Astrocyte (in vitro differentiated cells and primary cell): ENCODE results near the gene NUMA1. TPM values are rescaled to one million over a fixed set of nuclear protein-coding genes. Genes with fewer than 3 reads are reported as not detected.
A peak's percentile ranks its signal among the peaks of the same experiment; 100 is the strongest.

ENCODE experiments used
- DNase-seq: peaks from one replicate; pipeline ENCODE4 v3.0.0-alpha.2; 2010; ENCODE audit warnings: low read depth
- FAIRE-seq: peaks from 2 replicates; lab custom pipeline; 2011; peaks lifted over from hg19 to GRCh38; lab: Jason Lieb, UNC
- H2AFZ ChIP-seq: 2 replicates; pipeline ENCODE4 v1.6.0; 2012; ENCODE audit warnings: low read depth, low read length, inconsistent platforms
- H3K27ac ChIP-seq: 2 replicates; pipeline ENCODE4 v1.5.1; 2011; ENCODE audit warnings: low read depth, low read length, inconsistent platforms
- H3K27me3 ChIP-seq: 2 replicates; pipeline ENCODE4 v1.6.0; 2011; ENCODE audit warnings: low read length, inconsistent platforms; ENCODE audit not compliant: insufficient read depth
- H3K36me3 ChIP-seq: 2 replicates; pipeline ENCODE4 v1.5.1; 2011; ENCODE audit warnings: low read length, inconsistent platforms; ENCODE audit not compliant: insufficient read depth
- H3K4me1 ChIP-seq: 2 replicates; pipeline ENCODE4 v1.5.1; 2011; ENCODE audit warnings: low read length, inconsistent platforms; ENCODE audit not compliant: insufficient read depth
- H3K4me2 ChIP-seq: 2 replicates; pipeline ENCODE4 v1.6.0; 2012; ENCODE audit warnings: low read length, inconsistent platforms
- H3K4me3 ChIP-seq: 2 replicates; pipeline ENCODE4 v1.5.1; 2011; ENCODE audit warnings: low read depth, mild to moderate bottlenecking, low read length, inconsistent platforms; ENCODE audit not compliant: insufficient read depth
- H3K79me2 ChIP-seq: 2 replicates; pipeline ENCODE4 v1.6.0; 2012; ENCODE audit warnings: mild to moderate bottlenecking, low read length, inconsistent platforms; ENCODE audit not compliant: insufficient read depth
- H3K9ac ChIP-seq: 2 replicates; pipeline ENCODE4 v1.6.0; 2012; ENCODE audit warnings: mild to moderate bottlenecking, low read length, inconsistent platforms
- H3K9me3 ChIP-seq: 2 replicates; pipeline ENCODE4 v1.5.1; 2012; ENCODE audit warnings: low read depth, mild to moderate bottlenecking, low read length, inconsistent platforms; ENCODE audit not compliant: insufficient read depth
- H4K20me1 ChIP-seq: 2 replicates; pipeline ENCODE4 v1.6.0; 2012; ENCODE audit warnings: low read length, inconsistent platforms; ENCODE audit not compliant: insufficient read depth
- H3K27ac Mint-ChIP-seq: one replicate; pipeline ENCODE4 v1.8.0; 2021; ENCODE audit warnings: mild to moderate bottlenecking, mixed read lengths; ENCODE audit not compliant: unreplicated experiment
- H3K27me3 Mint-ChIP-seq: one replicate; pipeline ENCODE4 v1.8.0; 2021; ENCODE audit warnings: low read depth, mixed read lengths; ENCODE audit not compliant: unreplicated experiment
- H3K36me3 Mint-ChIP-seq: one replicate; pipeline ENCODE4 v1.8.0; 2021; ENCODE audit warnings: low read depth, mixed read lengths; ENCODE audit not compliant: unreplicated experiment
- H3K4me1 Mint-ChIP-seq: one replicate; pipeline ENCODE4 v1.8.0; 2021; ENCODE audit warnings: low read depth, mixed read lengths; ENCODE audit not compliant: unreplicated experiment
- H3K4me3 Mint-ChIP-seq: one replicate; pipeline ENCODE4 v1.8.0; 2021; ENCODE audit warnings: mild to moderate bottlenecking, moderate library complexity, mixed read lengths; ENCODE audit not compliant: unreplicated experiment
- H3K9me3 Mint-ChIP-seq: one replicate; pipeline ENCODE4 v1.8.0; 2021; ENCODE audit warnings: mild to moderate bottlenecking, mixed read lengths; ENCODE audit not compliant: unreplicated experiment
- EZH2 ChIP-seq: IDR thresholded peaks from 2 replicates; pipeline ENCODE4 v1.6.1; 2012; ENCODE audit warnings: mild to moderate bottlenecking, low read length, inconsistent platforms; ENCODE audit not compliant: insufficient read depth
- total RNA-seq: library from RNA; stranded (reverse); gene quantifications from 2 replicates; pipeline ENCODE4 v1.2.1, GENCODE V29; 2021
- TF ChIP-seq, protein P1 (sequence below): IDR thresholded peaks from 2 replicates; pipeline ENCODE4 v1.5.1; 2011; ENCODE audit warnings: low read depth, mild to moderate bottlenecking, inconsistent platforms, low read length, moderate library complexity; ENCODE audit not compliant: insufficient read depth

The NUMA1 gene
- total RNA-seq, 1 donor from 2014 or later, result 111 TPM

DNA sequence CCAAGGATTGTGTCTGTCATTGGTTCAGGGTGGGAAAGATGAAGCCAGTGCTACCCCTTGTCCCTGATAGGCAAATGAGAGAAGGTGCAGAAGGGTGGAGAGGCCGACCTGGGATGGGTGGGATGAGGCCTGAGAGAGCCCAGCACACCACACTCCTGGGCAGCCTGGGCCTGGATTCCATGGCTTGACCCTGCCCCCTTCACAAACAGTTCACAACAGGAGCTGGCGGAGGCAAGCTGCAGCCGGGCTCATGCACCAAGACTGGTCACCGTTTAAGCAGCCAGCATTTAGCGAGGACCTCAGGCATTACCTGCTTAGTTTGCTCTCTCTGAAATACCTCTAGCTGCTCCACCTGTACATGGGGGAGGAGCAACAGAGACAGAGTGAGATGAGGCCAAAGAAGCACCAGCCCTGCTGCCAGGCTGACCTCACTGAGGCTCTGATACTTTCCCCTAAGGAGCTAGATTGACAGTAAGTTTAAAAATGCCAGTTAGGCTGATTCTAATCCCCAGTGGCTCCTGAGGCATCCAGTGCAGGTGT is 68.2 kb downstream of the NUMA1 start:
- TF ChIP-seq, protein P1, sequence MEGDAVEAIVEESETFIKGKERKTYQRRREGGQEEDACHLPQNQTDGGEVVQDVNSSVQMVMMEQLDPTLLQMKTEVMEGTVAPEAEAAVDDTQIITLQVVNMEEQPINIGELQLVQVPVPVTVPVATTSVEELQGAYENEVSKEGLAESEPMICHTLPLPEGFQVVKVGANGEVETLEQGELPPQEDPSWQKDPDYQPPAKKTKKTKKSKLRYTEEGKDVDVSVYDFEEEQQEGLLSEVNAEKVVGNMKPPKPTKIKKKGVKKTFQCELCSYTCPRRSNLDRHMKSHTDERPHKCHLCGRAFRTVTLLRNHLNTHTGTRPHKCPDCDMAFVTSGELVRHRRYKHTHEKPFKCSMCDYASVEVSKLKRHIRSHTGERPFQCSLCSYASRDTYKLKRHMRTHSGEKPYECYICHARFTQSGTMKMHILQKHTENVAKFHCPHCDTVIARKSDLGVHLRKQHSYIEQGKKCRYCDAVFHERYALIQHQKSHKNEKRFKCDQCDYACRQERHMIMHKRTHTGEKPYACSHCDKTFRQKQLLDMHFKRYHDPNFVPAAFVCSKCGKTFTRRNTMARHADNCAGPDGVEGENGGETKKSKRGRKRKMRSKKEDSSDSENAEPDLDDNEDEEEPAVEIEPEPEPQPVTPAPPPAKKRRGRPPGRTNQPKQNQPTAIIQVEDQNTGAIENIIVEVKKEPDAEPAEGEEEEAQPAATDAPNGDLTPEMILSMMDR, result no peak
- TF ChIP-seq EZH2, result no peak
- peaks cover 60% of the 10 kb centered on the region for H3K36me3 ChIP-seq
- peaks cover 87% of the 10 kb centered on the region for H4K20me1 ChIP-seq
- Mint-ChIP-seq H3K4me3 (peak overlapping the region; percentile 74), H3K4me1 (no peaks in the 10 kb centered on the region), H3K9me3 (no peaks in the 10 kb centered on the region), H3K27ac (peak overlapping the region; percentile 47), H3K27me3 (no peaks in the 10 kb centered on the region), H3K36me3 (peaks cover 34% of the 10 kb centered on the region)
- no peaks in the 10 kb centered on the region for H3K9me3 ChIP-seq
- H3K9ac ChIP-seq, result peak overlapping the region; percentile 5
- no peaks in the 10 kb centered on the region for H3K27me3 ChIP-seq
- H3K4me2 ChIP-seq, result no peak overlapping the region
- FAIRE-seq (no peak), DNase-seq (no peak)
- H3K27ac ChIP-seq, result no peak overlapping the region
- peaks cover 34% of the 10 kb centered on the region for H3K79me2 ChIP-seq
- H2AFZ ChIP-seq, result no peak overlapping the region
- H3K4me3 ChIP-seq, result no peak overlapping the region
- H3K4me1 ChIP-seq, result peaks cover 13% of the 10 kb centered on the region

- H3K9me3 Mint-ChIP-seq, result no peaks in the 10 kb centered on the region
- H3K36me3 ChIP-seq, result peaks cover 60% of the 10 kb centered on the region
- peaks cover 34% of the 10 kb centered on the region for H3K79me2 ChIP-seq
- no peaks in the 10 kb centered on the region for H3K9me3 ChIP-seq
- H3K4me3 ChIP-seq, result no peak overlapping the region
- TF ChIP-seq EZH2, result no peak
- TF ChIP-seq, protein P1, result no peak
- H3K4me1 Mint-ChIP-seq, result no peaks in the 10 kb centered on the region
- no peak overlapping the region for H3K9ac ChIP-seq
- H4K20me1 ChIP-seq, result peaks cover 92% of the 10 kb centered on the region
- H3K27me3 Mint-ChIP-seq, result no peaks in the 10 kb centered on the region
- FAIRE-seq, result no peak
- no peak for DNase-seq
- no peak overlapping the region for H2AFZ ChIP-seq
- no peak overlapping the region for H3K4me2 ChIP-seq
- peaks cover 13% of the 10 kb centered on the region for H3K4me1 ChIP-seq
- H3K27ac ChIP-seq, result no peak overlapping the region
- peaks cover 32% of the 10 kb centered on the region for H3K36me3 Mint-ChIP-seq
- H3K27me3 ChIP-seq, result no peaks in the 10 kb centered on the region
- H3K27ac Mint-ChIP-seq, result no peak overlapping the region
- H3K4me3 Mint-ChIP-seq, result no peak overlapping the region
Measured at GRCh38 chr11:72010529-72011233, 69.7 kb downstream of the NUMA1 start.

- H4K20me1 ChIP-seq, result peaks cover 92% of the 10 kb centered on the region
- no peak for DNase-seq
- TF ChIP-seq, protein P1, result no peak
- TF ChIP-seq EZH2, result no peak
- Mint-ChIP-seq H3K27ac (no peak overlapping the region), H3K36me3 (peaks cover 31% of the 10 kb centered on the region), H3K4me3 (no peak overlapping the region), H3K27me3 (no peaks in the 10 kb centered on the region), H3K4me1 (no peaks in the 10 kb centered on the region), H3K9me3 (no peaks in the 10 kb centered on the region)
- no peak overlapping the region for H3K4me2 ChIP-seq
- peaks cover 27% of the 10 kb centered on the region for H3K79me2 ChIP-seq
- H2AFZ ChIP-seq, result no peak overlapping the region
- H3K4me1 ChIP-seq, result peaks cover 13% of the 10 kb centered on the region
- no peak overlapping the region for H3K9ac ChIP-seq
- no peaks in the 10 kb centered on the region for H3K9me3 ChIP-seq
- peaks cover 62% of the 10 kb centered on the region for H3K36me3 ChIP-seq
- no peak for FAIRE-seq
- H3K27ac ChIP-seq, result no peak overlapping the region
- H3K4me3 ChIP-seq, result no peak overlapping the region
- no peaks in the 10 kb centered on the region for H3K27me3 ChIP-seq
Measured at GRCh38 chr11:72009156-72009555, 71.2 kb downstream of the NUMA1 start.
